Superior temporal gyrus (tissue), 1 donor: Measurements from ENCODE around the gene FOXP1.
"Not testable (repeated sequence)": the region's sequence is repeated elsewhere in the genome, so short reads cannot be mapped to it uniquely, and the experiment has no call there.

Source experiments
- DNase-seq: peaks from one replicate; pipeline ENCODE4 v3.0.0-alpha.2; 2016; ENCODE audit errors: extremely low spot score

The FOXP1 gene

DNA sequence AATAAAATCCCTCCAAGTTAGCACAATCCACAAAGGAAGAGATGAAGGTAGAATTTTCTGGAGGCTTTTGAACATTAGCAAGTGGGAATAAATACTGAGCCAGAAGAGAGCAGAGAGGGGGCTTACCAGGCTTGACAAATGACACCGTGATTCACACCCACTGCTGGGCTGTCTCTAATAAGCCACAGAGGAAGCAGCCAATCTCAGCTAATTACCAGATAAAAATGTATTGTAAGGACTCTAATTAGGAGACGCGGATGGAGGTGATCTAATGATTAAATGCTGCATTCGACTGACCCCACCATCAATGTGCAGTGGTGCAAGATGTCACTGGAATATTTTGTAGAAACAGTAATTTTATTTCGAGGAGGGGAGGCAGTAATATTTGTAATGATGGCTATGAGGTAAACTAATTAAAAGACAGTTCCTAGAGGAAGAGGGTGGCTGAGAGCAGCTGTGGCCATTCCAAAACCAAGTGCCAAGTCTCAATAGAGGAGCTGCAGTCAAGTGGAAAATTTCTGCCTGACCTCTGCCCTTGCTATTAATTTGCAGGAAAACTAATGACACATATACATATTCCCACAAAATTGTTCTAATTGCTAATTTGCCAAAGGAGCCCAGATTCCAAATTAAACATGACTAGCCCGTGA lies 602.2 kb downstream of the FOXP1 start:
- DNase-seq = no peak

DNA sequence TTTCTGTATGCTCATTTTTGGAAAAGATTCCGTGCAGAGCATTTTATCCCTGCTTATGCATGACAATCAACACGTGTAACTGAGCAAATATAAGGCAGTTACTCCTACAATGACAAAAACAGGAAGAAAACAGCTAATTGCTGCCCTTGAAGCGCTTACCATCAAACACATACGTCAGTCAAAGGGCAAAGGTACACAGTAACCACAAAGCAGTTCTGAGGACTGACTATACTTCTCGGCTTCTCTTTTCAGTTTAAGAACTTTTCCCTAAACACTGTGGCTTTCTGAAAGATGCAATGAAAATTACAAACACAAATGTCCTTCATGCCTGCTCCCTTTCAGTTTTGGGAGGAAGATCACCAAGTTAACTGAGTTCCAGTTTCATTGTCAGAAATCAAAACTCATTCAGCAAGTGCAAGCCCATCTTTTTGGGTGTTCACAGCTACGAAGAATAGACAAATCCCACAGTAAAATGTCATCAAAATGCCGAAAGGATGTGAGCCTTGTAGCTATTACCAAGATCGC lies 602.8 kb downstream of the FOXP1 start:
- no peak for DNase-seq

- DNase-seq = no peak
Measured at GRCh38 chr3:70979983-70980645, 603.4 kb downstream of the FOXP1 start.

GRCh38 chr3:70977712-70978111 lies 605.8 kb downstream of the FOXP1 start:
- no peak for DNase-seq

DNA sequence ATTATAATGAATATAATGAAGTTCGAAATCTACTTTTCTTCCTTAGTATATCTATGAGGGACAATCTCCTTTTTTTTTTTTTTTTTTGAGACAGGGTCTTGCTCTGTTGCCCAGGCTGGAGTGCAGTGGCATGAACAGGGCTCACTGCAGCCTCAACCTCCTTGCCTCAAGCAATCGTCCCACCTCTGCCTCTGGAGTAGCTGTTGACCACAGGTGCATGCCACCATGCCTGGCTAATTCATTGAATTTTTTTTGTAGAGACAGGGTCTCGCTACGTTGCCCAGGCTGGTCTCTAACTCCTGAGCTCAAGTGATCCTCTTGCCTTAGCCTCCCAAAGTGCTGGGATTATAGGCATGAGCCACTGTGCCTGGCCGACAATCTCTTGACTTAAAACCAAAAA lies 607.5 kb downstream of the FOXP1 start:
- DNase-seq = not testable (repeated sequence)

- no peak for DNase-seq
Measured at GRCh38 chr3:70974747-70975146, 608.8 kb downstream of the FOXP1 start.

GRCh38 chr3:70973558-70973957 lies 610.0 kb downstream of the FOXP1 start:
- DNase-seq = no peak

DNA sequence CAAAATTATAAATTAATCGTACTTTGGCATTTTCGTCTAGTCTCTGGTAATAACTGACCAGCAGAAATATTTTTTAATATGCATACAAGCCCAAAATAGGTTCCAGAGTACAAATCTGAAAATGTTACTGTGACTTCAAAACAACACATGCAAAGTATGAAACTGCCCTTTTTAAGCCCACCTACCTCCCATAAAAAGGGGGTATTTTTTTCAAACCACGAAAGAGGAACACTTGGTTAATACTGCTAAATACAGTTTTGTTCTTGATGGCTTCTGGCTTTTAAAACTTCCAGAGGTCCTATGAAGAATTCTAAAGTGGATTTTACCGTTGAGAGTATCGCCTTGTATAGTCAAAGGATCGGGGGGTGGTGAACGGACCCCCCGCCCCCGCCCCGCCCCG lies 610.7 kb downstream of the FOXP1 start:
- no peak for DNase-seq

DNA sequence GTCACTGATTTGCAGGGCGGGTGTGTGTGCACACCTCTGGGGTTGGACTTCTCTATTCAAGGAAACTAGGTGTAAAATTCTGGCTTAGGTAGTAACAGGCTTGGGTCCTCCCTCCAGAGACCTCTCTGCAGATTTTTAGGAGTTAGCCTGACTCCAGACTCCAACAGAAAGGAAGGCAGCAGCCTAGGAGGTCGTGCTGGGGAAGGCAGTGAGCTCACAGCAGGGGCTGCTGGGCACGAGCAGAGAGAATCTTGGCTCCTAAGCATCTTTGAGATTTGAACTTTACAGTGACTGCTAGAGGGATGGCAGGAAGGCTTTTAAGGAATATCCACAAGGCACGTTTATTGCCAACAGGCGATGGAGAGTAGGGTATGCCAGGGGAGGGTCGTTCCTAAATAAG lies 612.6 kb downstream of the FOXP1 start:
- DNase-seq = no peak

DNA sequence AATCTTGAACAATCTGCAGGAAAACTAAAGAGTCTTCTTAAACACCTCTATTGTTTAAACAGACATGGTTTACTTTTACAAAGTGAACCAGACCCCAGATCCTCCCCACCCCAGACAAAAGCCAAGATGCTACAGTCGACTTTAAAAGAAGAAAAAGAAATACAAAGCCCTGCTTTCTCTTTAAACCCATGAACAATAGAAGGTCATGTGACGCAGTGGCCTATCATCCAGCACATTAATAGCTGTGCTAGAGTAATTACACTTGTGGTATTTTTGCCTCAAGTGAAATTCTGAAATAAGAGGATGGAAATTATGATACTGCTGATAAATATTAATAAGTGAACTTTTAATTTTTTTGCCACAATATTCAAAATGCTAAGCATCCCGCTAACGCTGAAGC lies 613.4 kb downstream of the FOXP1 start:
- DNase-seq = no peak

DNA sequence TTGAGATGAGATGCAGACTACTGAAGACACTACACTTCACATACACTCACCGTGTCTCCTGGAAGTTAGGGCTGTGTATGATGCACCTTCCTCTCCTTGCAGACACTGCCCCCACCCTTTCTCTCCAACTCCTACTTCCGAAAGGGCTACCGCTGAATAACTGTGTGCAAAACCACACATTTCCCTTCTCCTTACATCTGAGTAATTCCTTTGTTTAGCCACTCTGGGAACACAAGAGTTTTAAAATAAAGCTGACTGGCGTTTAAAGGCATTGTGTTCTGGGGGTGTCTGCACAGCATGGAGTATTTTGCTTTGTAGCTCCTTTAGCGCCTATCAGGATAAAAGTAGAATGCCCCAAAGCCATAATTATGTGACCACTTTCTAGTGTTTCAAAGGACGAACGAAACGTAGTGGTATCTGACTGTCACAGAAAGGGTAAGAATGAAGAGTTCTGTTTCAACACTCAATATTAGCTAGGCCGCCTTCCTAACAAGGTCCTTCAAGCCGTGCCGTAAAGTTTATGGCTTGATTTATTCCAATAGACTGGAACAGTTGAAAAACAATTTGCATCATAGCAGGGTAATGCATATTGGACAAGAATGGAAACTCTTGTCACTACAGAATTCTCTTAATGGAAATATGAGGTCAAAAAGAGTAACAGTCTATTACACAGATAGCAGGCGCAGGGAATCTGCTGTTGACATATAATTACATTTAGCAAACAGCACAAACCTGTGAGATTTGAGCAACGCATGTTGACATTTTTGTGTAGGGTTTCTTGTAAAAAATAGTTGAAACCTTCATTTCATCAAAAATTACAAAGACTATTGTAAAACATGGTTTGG lies 619.9 kb downstream of the FOXP1 start:
- no peak for DNase-seq

DNA sequence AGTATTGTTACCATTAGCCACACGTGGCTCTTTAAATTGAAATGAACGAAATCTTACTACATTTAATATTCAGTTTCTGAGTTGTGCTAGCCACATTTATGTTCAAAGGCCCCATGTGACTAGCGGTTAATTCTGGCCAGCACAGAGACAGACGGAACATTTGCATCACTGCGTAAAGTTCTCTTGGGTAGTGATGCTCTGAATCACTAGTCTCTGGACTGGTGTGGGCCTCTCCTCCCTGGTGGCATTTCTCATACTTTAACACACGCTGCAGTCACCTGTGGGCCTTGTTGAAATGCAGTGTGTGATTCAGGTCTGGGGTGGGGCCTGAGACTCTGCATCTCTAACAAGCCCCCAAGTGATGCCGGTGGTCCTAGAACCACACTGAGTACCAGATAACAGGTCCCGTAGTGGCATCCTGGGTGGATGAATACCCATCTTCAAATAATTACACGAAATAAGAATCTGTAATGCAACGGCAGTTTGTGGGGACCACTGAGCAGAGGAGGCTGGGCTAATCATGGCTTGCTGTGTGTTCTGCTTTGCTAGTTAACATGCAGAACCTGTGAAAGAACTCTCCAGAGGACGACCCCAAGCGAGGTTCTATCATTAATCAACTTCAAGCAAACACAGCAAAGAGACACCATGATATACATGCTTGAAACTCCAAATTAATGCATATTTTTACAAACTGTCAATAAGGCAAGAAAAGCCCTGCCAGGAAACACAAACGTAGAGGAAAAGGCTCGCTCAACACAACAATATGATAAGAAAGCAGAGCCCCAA lies 623.8 kb downstream of the FOXP1 start:
- DNase-seq = no peak

DNA sequence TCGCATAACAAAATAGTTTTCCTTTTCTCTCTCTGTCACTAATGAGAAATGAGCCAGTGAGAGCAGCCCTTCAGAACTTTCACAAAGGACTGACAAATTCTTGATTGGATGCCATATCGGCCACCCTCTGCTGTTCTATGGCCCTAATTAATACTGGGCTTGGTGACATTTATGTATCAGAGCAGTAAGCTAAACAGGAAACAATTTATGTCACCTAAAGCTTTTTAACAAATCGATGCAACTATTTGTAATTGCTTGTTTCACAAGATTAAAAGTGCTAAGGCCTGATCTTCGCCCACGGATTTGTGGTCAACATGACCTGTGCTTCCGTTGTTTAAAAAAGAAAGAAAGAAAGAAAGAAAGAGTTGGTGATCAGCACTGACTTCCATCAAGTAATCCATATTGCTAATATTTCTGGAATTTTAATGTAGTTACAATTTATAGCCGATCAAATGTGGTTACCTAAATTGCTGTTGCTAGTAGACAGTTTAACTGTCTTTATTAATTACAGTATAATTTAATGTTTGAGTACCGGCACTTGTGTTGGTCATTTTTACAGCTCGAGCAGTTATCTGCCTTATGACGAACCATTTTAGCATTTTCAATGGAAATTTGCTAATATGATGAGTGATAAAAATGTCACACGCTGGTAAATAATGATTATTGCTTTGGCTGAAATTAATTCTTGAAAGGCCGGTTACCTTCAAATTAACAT lies 631.3 kb downstream of the FOXP1 start:
- peak; percentile 13 for DNase-seq

DNA sequence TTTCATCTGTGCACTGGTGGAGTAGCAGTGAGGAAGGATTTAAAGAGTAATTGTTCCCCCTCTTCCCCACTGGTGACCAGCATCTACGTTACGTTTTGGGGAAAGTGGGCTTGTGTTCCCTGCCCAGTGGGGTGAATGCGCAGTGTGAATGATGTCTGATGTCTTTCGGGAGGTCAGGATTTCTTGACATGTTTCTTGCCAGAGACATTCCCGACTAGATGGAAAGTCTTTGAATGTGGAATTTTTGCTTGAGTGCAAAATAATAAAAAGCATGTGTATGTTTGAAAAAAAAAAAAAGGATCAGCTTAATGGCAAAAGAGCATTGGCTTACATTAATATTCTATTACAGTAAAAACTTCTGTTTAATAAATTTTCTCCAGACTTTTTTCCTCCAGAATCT lies 632.2 kb downstream of the FOXP1 start:
- DNase-seq = no peak

DNA sequence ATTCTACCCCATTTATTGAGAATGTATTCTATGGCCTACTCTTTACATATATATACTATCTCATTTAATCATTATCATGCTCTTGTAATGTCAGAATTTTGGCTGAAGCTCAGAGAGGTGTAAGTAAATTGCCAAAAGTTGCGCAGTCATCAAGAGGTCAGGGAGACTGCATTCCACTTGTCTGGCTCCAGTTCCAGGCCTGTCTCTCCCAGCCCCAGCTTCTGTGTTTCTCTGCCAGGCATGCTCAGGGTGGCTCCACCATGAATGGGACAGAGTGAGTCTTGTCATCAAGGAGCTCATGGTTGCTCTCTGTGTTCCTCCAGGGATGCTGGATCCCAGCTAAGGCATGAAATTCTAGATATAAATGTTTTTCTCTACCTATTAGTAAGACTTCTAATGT lies 635.9 kb downstream of the FOXP1 start:
- DNase-seq = no peak

DNA sequence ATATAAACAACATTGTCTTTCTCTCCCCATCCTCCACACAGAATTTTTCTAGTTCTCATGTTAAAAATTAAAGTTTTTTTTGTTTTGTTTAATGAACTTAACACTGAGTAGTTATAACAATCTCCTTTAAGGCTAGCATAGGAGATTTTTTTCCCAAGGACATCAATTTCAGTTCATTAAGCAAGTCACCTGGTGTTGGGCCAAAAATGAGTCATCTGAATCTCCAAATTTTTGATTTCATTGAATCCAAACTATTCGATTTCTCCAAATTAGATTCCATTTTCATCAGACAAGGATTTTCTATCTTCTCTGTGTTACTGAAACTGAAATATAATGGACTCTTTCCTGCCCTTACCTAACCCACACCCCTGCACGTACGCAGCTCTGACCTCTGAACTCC lies 639.6 kb downstream of the FOXP1 start:
- no peak for DNase-seq

- DNase-seq = no peak
Measured at GRCh38 chr3:70933105-70933810, 650.3 kb downstream of the FOXP1 start.

DNA sequence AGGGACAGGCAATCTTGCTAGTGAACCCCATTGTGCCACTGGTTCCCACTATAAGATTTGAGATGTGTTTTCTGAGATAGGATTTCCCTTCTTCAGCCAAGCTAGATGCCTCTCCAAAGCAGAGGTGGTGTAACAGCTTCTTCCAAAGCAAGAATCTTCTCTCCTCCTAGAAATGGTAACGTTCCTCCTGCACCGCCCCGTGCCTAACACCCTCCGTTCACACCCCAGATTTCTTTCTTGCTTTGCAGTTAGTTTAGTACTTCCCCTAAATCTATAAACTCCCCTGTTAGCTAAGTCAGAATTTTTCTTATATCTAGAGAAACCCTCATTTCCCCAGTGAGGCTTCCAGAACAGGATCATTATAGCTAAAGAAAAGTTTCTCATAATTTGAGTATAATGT lies 653.5 kb downstream of the FOXP1 start:
- DNase-seq = no peak

DNA sequence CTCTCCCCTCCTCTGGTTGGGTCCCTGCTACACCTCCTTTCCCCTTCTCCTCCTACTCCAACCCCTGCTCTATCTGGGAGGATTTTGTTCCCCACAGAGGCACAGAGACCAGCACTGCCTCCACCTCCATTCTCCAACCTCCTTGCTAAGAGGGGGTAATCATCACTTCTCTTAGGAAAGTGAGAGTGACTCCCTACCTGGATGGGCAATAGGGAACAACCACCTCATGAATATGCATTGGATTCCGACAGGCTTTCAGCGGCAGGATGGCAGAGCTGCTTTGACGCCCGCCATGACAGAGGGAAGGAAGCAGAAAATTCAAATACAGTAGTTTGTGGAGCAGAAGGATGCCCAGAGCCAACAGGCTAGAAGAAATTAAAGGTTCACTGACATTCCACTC lies 656.3 kb downstream of the FOXP1 start:
- DNase-seq = no peak

- DNase-seq = no peak
Measured at GRCh38 chr3:70926835-70927234, 656.7 kb downstream of the FOXP1 start.

GRCh38 chr3:70919661-70920060 lies 663.9 kb downstream of the FOXP1 start:
- DNase-seq = no peak
